HG03354 (cell line): ENCODE measurements around the gene ADCY10.
"Not testable (repeated sequence)": the region's sequence is repeated elsewhere in the genome, so short reads cannot be mapped to it uniquely, and the experiment has no call there.

ENCODE experiments used
- ATAC-seq: cut with Tn5 transposase; IDR thresholded peaks from one replicate; pipeline ENCODE4 v1.9.1; 2021; ENCODE audit warnings: mild to moderate bottlenecking; ENCODE audit not compliant: unreplicated experiment, poor library complexity, severe bottlenecking

ADCY10 gene

GRCh38 chr1:167863191-167863920 is 50.6 kb downstream of the ADCY10 start:
- not testable (repeated sequence) for ATAC-seq

DNA sequence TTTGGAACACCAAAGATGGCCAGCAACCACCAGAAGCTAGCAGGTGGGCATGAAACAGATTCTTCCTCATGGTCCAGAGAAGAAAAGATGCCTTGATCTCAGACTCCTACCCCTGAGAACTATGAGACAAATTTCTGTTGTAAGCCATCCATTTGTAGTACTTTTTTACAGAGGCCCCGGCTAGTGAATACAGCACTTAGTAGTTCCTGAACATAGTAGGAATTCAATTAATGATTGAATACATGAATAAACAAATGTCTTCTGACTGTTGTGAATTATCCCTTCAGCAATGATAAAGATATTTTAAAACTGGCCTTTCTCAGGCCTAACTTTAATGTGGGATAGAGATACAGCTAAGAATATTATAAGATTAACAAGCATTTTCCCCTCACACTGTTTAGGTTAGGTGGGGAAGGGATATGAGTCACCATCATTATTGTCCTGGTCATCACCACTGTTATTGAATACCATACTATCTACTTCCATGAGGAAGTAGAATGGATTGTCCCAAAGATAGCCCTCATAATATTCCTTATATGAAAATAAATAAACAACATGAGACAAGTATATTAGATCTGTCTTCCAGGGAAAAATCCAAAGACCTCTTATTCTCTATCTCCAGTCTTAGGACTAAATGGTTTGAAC is 51.4 kb downstream of the ADCY10 start:
- no peak for ATAC-seq

DNA sequence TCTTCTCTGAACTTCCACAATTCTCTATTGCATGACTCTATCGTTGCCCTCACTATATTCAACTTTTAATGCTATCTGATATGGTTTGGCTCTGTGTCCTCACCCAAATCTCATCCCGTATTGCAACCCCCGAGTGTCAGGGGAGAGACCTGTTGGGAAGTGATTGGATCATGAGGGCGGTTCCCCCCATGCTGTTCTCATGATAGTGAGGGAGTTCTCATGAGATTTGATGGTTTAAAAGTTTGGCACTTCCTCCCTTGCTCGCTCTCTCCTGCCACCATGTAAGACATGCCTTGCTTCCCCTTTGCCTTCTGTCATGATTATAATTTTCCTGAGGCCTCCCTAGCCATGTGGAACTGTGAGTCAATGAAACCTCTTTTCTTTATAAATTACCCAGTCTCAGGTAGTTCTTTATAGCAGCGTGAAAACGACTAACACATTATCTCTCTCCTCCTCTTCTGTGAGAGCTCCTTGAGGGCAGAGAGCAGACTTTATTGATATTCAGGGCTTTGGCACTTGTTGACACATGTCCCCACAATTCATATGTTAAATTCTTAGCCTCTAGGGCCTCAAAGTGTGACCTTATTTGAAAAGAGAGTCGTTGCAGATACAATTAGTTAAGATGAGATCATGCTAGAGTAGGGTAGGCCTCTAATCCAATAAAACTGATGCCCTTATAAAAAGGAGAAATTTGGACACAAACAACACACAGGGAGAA is 52.1 kb downstream of the ADCY10 start:
- no peak for ATAC-seq

GRCh38 chr1:167860231-167860923 is 53.6 kb downstream of the ADCY10 start:
- no peak for ATAC-seq

- ATAC-seq, result no peak
These were observed 57.1 kb downstream of the ADCY10 start for GRCh38 chr1:167856711-167857418.

DNA sequence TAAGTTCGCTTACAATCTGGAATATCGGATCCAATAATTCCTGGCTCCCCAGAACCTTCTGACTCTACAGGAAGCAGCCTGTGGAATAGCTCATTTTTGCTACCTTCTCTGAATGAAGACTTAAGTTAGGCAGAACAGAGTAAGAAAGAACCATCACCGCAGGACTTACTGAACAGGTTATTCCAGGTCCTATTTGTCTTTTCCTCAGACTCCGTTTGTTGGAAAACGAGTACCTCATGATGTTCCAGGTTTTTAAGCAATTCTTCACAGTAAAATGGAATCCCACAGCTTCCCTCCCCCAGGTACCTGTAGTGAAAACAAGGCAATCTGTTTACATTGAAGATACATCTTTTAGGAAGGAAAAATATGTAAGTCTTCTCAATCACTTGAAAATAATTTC is 59.8 kb downstream of the ADCY10 start:
- ATAC-seq, result no peak

DNA sequence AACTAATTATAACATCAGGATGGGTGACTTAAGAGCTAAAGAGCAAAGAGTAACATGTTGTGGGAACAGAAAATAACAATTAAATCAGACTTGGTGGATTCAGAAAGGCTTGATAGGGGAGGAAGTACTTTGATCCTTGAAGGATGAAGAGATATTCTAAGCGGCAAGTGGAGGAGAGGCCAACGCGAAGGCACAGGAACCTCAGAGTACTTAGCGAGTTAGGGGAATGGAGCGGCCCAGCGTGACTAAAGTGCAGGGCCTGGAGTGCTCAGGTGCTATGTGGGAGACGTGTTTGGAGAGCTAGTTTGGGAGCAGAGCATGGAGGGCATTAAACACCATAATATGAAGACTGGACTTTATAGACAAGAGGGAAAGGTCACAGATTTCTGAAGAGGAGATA is 64.3 kb downstream of the ADCY10 start:
- ATAC-seq, result no peak

DNA sequence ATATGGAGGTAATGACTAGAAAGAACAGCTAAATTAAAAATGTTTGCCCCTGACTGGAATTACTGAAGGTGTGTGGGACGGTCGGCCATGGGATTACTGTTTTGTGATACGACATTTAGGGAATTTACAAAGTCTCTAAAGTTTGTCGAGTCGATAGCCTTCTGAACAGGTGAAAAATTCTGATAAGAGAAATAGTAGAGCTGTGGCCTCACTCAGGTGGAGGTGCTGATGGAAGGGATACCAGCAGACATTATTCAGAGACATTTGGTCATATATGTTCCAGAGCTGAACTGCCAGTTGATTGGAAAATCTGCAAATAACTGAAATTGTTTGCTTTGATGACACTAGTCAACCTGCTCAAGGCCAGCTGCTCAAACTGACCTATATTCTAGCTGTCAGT is 71.1 kb downstream of the ADCY10 start:
- ATAC-seq, result no peak

- ATAC-seq, result no peak
These were observed 72.4 kb downstream of the ADCY10 start for GRCh38 chr1:167841530-167841929.

DNA sequence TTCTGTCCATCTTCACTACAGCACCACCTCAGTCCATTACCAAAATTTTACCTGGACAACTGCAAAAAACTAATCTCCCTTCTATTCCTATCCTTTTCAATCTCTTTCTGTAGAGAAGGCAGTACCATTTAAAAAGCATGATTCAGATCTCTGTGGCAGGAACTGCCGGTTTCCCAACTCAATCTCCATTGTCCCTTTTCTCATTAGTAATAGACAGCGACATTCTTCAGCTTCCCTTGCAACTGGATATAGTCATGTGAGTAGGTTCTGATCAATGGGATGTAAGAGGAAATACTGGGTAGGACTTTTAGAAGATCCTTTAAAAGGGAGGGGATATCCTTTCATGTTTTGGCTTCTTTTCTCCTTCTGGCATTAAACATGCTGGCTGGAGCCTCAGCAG is 74.9 kb downstream of the ADCY10 start:
- ATAC-seq, result no peak

- no peak for ATAC-seq
These were observed 76.6 kb downstream of the ADCY10 start for GRCh38 chr1:167837326-167837725.

DNA sequence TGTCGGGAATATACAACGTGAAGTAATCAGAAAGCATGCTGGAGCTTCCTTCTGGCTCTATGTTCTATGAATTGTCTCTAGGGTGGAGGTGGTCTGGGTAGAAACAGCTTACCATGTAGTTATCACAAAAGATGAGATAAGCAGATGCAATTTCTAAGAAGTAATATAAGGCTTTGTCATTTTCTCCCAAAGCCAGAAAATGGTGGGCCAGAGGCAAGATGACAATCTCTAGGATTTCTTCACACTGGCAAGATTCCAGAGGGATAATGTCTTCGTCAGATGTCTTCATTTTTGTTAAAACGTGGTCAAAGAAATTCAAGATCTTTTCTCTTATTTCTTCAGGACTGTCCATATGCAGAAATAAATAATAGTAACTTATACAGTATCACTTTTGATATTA is 77.7 kb downstream of the ADCY10 start:
- ATAC-seq, result no peak

DNA sequence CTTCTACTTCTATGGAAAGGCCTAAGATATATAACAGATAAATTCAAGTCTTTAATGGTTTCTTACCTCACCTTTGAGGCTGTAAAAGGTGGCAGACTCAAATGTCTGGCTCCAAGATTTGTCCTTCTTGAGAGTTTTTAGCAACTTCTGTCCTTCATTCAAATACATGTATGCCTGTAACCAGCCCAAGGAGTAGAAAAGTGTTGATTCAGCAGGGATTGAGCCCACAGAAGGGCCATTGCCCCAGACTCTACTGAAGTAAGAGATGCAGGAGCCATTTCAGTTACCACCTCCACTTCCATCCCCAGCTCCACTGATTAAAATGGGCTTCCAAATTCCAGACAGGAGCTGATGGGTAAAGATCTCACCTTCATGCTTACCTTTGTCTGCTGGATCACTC is 80.0 kb downstream of the ADCY10 start:
- ATAC-seq, result no peak

DNA sequence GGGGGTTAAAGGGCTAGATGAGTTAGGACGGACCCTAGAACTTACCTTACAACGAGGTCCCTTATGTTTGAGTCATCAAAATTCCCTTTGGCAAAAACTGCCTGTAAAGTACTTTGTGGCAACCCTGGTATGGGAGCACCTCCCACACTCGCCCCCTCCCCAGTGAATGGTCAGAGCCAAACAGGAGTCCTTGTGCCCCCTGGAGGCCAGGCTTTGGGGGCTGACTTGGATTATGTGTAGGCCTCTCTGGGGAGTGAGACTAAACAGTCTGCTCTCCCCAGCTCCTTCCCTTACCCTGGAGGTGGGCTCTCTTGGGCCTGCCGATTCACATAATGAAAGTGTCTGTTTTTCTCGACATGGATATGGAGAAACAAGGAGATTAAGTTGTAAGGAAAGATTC is 81.2 kb downstream of the ADCY10 start:
- no peak for ATAC-seq

GRCh38 chr1:167830668-167831067 is 83.3 kb downstream of the ADCY10 start:
- not testable (repeated sequence) for ATAC-seq

DNA sequence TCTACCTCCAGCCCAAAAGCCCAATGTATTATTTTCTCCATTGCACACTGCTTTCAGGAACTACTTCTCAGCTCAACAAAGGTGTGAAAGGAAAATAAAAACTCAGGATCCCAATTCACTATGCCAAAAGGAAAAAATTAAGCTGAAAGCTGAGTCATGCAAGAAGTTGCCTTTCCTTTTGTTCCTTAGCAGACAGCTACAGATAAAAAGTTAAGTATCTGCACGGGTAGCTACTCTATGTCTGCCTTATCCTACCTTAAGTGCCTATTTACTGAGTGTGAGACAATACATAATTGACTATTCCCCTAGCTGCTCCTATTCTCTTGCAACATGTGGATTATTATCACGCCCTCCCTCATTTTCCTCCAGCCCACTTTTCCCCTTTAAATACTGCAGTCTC is 84.1 kb downstream of the ADCY10 start:
- ATAC-seq, result no peak

- ATAC-seq, result no peak
These were observed 87.8 kb downstream of the ADCY10 start for GRCh38 chr1:167826127-167826526.

DNA sequence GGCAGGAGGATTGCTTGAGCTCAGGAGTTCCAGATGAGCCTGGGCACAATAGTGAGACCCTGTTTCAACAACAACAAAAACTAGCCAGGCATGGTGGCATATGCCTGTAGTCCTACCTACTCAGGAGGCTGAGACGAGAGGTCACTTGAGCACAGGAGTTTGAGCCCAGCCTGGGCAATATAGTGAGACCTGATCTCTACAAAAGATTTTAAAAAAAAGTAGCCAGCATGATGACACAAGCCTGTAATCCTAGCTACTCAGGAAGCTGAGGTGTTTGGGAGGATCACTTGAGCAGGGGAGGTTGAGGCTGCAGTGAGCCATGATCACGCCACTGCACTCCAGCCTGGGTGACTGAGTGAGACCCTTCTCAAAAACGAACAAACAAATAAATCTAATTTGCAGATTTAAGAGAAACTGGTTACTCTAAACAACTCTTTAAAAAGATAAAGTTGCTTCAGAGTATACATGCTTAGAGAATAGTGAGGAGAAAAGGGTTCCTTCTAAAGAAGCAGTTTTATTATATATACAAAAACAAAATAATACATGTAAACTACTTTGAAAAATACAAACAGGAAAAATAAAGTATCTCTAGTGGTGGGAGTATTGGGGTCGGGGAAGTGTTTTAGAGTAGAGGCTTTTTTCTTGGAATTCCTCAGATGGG is 88.4 kb downstream of the ADCY10 start:
- no peak for ATAC-seq

DNA sequence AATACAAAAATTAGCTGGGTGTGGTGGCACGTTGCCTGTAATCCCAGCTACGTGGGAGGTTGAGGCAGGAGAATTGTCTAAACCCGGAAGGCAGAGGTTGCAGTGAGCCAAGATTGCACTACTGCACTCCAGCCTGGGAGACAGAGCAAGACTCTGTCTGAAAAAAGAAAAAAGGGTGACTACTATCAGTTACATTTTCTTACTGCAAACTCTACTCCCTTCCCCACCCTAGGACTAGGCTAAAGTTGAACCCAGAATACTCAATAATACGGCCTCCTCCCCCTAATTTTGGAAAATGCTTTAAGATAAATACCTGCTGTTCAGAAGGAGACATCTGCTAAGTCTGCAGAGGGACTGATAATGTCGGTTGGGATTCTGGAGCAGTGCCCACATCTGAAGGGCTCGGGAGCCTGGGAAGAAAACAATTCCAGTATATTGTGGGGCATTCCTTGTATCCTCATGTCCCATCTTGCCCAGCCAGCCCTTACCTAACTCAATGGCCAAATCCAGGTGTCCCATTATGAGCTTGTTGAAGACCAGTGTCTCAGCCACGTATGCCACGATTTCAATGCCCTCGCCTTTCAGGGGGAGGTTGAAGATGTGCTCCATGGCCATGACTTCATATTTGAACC is 89.7 kb downstream of the ADCY10 start:
- no peak for ATAC-seq
